GM19351 (cell line): ENCODE measurements around the gene IQCF6.
"Not testable (repeated sequence)": the region's sequence is repeated elsewhere in the genome, so short reads cannot be mapped to it uniquely, and the experiment has no call there.

Source experiments
- ATAC-seq: cut with Tn5 transposase; IDR thresholded peaks from one replicate; pipeline ENCODE4 v1.9.1; 2021; ENCODE audit warnings: mild to moderate bottlenecking, moderate library complexity; ENCODE audit not compliant: unreplicated experiment

The IQCF6 gene

DNA sequence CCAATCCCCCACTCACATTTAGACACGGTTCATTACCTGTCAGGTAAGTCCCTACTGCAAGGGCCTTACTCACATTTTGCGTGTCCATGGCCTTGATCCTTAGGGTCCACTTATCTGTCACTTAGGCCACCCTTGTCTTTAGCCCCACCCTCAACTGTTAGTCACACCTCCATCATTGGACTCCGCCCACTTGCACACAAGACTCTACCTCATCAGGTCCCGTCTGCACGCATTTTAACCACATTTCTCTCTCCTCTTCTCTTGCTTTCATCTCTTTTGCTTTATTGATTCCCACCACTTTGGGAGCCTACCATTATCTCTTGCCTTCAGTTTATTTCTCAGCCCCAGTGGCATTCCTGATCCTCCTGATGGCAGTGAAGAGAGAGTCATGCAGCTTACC, at the start of gene IQCF6:
Gene IQCF6, minus strand, starts transcription at position 101 of the 400 bp plus-strand sequence. Its CDS starts 13 bp downstream, at position 88.
- no peak for ATAC-seq

DNA sequence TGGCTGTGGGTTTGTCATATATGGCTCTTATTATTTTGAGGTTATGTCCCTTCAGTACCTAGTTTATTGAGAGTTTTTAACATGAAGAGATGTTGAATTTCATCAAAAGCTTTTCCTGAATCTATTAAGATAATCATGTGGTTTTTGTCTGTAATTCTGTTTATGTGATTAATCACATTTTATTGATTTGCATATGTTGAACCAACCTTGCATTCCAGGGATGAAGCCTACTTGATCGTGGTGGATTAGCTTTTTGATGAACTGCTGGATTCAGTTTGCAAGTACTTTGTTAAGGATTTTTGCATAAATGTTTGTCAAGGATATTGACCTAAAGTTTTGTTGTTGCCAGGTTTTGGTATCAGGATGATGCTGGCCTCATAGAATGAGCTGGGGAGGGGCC, 49.3 kb upstream of the IQCF6 start:
- ATAC-seq, result no peak

DNA sequence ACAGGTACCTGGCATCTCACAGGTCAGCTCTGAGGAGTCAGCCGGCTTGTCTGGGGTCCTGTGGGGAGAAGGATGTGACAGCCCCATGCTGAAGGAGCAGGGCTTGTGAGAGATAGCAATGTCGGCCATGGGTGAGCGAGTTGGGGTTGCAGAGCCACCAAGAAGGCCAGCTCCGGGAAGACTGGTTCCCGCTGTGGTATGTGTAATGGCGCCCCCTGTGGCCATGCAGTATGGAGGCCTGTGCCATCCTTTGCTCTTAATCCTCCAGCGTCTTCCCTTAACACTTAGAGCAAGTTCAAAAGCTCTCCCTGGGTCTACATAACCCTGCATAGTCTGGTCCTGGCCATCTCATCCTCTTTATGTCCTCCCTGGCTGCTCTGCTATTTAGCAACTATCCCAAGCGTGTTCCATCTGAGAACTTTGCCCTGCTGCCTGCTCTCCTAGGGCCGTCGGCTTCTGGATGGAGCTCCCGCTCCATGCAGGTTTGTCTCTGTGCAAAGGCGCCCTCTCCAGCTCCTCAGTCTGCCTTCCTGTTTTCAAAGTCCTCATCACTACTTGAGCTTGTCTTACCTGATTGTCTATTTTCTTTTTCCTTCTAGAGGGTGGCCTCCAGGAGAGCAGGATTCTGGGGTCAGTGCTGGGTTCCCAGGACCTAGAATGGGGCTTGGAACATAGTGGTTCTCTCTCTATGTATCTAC, 40.8 kb upstream of the IQCF6 start:
- ATAC-seq, result no peak

DNA sequence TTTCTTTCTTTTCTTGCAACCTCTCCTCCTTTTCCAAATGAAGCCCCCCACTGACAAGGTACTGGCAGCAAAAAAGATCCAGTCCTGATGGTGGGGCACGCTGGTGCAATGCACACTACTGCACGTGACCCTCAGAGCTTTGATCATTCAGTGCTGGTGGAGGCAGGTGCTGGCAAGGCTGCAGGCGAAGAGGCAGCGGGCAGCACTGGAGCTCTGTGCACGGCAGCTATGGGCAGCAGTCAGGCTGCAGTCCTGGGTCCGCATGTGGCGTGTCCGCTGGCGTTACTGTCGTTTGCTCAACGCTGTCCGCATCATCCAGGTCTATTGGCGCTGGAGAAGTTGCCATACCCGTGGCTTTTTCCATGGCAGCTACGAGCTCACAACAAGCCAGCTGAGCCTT, 40.1 kb upstream of the IQCF6 start:
- no peak for ATAC-seq

DNA sequence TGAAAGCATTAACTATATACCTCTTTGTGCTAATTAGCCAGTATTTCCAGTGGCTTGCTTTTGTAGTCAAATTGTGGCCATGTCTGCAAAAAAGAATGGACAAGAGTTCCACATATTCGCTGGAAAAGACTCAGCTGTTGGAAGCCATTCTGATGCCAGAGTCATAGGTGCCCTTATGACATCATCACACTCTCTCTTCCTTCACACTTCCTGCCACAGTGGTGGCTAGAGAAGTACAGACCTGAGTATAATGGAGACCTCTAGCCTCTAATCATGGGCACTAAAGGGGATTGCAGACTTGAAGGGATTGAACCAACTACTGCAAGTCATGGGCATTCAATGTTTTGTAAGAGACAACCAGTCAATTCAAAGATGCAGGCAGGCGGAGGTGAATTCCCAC, 38.3 kb upstream of the IQCF6 start:
- ATAC-seq, result no peak

DNA sequence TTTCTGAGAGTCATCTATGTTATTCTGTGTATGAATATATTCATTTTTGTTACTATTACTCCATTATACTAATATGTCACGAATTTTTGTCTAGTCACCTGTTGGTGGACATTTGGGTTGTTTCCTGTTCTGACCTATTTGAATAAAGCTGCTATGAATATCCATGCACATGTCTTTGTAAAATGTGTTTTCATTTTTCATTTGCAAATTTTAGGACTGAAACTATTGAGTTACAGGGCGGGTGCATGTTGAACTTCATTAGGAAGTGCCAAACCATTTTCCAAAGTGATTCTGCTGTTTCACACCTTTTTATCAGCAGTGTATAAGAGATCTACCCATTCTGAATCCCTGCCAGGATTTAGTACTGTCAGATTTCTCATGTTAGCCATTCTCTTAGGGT, 37.7 kb upstream of the IQCF6 start:
- ATAC-seq, result no peak

DNA sequence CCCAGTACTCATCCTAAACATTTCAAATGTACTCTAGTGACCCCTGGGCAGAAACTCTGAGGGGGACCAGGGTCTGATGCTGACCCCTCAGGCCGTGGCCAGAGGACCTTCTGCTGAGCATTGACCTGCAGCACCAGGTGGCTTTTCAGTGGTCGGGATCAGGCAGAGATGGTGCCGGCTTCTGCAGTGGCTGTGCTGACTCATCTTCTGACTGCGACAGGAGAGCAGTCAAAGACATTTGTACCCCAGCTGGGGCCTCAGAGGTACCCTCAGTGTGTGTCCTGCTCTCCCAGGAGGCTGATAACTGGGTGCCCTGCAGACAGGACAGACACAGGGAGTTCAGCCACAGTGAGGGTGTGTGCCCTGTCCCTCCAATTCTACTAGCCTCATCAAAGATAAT, 36.6 kb upstream of the IQCF6 start:
- ATAC-seq, result no peak

DNA sequence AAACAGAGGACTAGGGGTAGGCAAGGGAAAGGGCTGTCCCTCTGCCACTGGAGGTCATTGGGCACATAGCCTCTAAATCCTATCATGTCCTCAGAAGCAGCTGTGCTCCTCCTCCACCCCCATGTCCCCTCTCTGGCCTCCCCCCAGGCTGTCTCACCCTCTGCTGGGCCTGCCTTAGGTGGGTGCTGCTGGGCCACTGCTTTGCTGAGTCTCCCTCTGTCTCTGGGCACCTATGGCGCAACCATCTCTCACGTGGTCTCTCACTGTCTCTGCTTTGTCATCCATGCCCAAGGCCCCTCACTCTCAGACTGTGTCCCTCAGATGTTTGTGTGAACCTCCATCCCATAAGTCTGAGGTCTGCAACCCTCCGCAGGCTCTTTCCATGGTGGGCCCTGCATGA, 35.0 kb upstream of the IQCF6 start:
- ATAC-seq, result no peak

DNA sequence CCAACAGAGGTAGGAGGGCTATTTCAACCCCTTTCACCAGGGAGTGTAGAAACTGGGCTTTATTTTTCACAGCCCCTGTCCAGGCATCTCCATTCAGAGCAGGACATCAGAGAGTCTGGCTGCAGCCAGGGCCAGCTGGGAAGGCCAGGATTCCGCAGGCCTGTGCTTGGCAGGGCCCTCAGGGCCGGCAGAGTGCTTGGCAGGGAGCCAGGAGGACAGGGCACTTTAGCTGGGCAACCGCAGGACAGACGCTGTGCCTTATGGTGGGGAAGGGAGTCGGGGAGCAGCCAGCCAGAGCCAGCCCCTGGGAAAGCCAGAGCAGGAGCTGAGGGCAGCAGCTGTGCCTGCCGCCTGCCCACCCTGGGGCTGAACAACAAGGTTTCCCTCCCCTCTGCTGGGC, 34.5 kb upstream of the IQCF6 start:
- ATAC-seq, result no peak

DNA sequence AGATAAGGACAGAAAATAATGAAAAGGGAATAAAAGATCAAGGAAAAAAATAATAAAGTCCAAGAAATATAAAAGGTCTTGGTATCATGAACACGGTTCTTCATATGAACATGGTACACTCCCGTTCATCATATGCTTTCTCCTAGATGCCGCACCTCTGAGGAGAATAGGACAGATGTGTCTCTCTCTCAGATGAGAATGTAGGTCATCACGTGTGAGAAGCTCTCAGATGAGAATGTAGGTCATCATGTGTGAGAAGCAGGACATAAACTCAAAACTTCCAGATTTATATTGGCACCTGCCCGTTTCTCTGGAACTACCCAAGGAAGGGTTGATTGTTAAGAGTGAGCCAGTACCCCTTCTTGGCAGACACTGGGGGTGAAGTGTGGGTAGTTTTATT, 29.9 kb upstream of the IQCF6 start:
- no peak for ATAC-seq

DNA sequence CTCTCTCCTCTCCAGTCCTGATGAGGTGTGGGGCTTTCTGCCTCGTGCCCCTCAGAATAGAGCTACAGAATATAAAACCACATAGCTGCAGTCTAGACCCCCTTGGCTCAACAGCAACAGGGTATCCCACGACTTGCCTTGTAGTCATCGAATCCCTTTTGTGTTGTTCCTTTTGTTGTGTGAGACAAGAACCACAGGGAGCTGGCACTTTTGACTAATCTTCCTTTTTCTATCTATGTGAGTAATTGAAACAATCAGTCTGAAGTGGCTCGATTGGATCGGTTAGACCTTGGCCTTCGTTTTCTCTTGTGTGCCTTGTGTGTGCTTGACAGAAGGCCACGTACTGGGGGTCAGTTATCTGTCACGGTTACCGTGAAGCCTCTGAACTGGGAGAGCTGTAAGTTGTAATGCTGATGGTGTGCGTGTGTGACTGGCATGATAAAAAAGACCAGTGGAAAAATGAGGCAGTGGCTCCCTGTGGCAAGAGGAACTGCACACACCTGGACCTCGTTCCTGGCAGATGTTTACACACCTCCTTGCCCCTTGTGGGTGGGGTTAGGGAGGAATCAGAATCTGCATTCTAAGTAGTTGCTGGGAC, 23.2 kb upstream of the IQCF6 start:
- no peak for ATAC-seq

DNA sequence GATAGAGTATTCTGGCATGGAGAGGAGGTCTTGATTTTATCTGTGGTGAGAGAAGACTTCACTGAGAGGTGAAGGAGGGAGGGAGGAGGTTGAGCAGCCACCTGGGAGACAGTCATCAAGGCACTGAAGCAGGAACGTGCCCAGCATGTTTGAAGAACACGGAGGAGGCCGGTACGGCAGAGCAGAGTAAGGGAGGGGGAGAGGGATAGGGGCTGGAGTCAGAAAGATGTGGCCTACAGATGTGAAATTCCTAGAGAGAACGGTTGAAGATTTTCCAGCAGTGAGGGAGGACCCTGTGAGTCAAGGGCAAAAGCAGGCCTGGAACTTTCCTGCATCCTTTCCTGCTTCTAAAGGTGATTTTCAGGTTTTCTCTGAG, 21.7 kb upstream of the IQCF6 start:
- no peak for ATAC-seq

DNA sequence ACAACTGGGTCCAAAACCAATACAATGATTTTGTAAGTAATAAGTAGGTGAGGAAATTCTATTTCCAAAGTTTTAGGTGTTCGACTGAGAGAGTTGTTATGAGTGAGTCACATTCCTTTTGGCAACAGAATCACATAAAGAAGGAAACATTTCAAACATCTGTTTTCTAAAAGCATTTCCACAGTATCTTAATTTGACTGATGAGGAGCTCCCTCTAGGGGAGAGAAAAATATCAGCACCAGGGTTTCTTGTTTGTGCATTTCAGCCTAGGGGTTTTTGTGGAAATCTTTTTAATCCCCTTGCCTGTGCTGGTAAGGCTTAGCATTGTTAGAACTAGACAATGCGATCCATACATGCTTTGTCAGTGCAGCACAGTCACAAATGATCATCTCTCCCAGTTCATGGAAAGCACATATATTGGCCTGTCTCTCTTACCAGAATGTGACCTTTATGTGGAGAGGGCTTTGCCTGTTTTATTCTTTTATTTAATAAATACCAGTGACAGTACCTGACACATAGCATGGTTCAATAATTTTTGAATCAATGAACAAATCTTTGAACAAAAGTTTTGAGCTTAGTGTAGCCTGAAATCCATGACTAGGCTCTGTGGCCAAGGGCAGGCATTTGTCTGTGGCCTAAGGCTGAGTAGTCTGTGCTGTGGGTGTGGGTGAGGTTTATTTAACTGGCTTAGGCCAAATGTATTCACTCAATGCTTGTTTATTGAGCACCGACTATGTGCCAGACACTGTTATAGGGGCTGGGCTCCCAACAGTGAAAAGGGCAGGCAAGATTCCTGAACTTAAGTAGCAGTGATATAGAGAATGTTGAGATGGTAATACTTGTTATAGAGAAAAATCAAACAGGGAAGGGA, 21.1 kb upstream of the IQCF6 start:
- ATAC-seq, result no peak

DNA sequence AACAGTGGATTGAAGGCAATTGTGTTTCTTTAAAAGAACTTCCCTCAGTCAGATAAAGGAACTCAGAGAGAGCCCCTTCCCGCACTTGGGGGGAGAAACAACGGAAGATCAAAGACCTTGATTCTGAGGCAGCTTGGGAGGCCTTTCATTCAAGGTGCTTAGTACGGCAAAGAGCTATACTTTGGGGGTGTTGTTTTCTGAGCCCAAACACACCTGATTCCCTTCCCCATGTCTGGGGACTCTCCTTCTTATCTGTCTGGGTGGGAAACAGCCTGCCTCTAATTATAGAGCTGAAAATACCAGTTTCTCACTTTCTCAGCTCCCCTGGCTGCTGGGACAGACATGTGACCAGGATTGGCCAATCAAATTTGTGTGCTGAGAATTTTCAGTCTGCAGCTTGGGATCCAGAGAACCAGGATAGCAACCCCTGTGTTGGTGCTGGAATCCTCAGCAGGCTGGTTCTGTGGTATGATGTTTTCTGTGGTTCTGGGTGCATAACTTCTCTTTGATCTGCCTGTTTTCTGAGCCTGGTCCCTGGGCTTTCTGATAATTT, 19.4 kb upstream of the IQCF6 start:
- no peak for ATAC-seq

DNA sequence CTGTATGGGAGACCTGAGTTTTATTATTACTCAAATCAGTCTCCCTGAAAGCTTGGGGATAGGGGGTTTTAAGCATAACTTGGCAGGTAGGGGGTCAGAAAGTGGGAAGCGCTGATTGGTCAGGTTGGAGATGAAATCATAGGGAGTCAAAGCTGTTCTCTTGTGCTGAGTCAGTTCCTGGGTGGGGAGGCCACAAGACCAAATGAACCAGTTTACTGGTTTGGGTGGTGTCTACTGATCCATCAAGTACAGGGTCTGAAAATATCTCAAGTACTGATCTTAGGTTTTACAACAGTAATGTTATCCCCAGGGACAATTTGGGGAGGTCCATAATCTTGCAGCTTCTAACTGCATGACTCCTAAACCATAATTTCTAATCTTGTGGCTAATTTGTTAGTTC, 17.8 kb upstream of the IQCF6 start:
- ATAC-seq, result no peak

DNA sequence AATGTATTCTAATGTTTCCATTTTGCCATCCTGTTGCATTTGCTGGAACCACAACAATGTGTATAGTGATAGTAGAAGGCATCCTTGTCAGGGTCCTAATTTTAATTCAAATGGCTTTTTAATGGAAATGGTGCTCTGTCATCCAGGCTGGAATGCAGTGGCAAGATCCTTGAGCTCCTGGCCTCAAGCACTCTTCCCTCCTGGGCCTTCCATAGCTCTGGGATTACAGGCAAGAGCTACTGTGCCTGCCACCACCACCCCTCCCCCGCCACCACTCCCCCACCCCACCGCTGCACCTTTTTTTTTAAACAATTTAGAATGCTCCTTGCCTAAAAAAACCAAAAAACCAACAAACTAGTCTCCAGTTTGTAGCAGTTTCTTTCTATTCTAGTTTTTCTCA, 15.2 kb upstream of the IQCF6 start:
- ATAC-seq, result no peak

DNA sequence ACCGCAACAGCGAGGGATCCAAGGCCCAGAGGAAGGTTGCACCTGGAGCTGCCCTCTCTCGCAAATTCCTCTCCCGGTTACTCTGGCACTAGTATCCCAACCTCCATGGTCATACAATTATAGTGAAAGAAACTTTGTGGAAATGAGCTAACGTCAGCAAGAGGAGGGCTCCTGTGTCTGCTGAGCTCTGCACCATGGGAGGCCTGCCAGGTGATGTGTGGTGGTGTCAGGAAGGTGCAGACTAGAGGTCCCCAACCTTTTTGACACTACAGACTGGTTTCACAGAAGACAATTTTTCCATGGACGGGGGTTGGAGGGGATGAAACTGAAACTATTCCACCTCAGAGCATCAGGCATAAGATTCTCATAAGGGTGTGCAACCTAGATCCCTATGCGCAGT, 13.2 kb upstream of the IQCF6 start:
- no peak for ATAC-seq

DNA sequence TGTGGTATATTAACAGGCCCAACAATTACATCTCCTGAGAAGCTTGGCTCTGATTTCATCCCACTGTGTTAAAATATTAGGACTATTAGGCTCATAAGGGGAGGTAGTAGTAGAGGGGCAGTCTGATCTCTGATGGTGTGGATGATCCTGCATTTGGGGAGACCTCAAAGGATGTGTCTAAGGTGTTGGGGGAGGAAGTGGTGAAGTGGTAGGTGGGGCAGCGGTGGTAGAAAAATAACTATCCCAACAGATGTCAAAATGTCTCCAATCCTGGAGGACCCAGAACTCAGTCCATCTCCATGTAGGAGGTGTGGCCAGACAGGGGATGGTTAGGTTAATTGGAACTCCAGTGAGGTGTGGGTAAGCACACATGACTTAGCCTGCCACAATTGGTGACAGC, 10.4 kb upstream of the IQCF6 start:
- ATAC-seq, result no peak

DNA sequence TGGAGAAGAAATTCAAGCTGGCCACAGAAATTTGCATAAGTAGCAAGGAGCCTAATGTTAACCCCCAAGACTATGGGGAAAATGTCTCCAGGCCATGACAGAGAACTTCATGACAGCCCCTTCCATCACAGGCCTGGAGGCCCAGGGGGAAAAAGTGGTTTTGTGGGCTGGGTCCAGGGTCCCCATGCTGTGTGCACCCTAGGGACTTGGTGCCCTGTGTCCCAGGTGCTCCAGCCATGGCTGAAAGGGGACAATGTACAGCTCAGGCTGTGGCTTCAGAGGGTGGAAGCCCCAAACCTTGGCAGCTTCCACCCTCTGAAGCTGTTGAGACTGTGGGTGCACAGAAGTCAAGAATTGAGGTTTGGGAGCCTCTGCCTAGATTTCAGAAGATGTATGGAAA, 8.5 kb upstream of the IQCF6 start:
- not testable (repeated sequence) for ATAC-seq

DNA sequence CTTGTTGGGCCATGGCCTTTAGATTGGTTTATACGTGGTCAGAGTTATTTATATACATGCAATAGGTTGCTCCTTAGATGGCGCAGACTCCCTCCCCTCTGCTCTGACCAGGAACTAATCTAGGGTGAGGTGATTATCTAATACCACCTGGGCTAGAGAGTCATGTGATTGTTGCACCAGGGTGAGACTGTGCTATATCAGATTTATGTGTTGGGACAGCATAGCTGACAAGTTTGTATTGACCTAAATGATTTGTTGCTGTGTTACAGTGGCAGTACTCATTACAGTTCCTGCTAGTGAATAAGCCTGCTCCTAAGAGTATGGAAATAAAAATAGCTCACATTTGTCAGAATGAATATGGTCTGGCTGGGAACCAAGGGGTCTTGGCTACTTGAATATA, 7.2 kb upstream of the IQCF6 start:
- no peak for ATAC-seq

DNA sequence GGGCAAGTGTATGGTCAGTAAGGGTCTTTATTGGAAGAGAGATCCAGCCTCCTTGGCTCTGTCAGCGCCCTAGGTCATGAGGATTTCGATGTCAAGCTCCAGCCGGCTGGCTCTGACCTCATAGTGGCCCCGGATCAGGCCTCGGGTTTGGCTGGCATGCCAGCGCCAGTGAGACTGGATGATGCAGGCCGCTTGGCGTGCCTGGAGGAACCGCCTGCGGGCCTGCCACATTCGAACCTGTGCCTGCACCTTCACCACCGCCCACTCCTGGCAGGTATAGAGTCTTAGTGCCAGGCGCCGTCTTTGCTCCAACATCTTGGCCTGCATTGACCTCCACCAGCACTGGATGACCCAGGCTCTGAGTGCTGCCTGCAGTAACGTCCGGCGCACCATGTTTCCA, 483 bp downstream of the IQCF6 start:
- ATAC-seq, result no peak

DNA sequence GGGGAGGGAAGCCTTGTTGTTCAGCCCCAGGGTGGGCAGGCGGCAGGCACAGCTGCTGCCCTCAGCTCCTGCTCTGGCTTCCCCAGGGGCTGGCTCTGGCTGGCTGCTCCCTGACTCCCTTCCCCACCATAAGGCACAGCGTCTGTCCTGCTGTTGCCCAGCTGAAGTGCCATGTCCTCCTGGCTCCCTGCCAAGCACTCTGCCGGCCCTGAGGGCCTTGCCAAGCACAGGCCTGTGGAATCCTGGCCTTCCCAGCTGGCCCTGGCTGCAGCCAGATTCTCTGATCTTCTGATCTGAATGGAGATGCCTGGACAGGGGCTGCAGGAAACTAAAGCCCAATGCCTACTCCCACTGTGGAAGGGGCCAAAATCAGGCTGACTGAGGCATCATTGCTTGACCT, 1.1 kb downstream of the IQCF6 start:
- no peak for ATAC-seq
